ENCODE measurements around the gene PCP2. TPM values are rescaled to one million over a fixed set of nuclear protein-coding genes. Genes with fewer than 3 reads are reported as not detected.
A peak's percentile ranks its signal among the peaks of the same experiment; 100 is the strongest.

The PCP2 gene
- total and polyA plus RNA-seq, 2 of the 13 experiments (the other 11 are each of a cell fraction or from before 2014, with no cell fraction given) = 0.62 TPM; not detected in 1

- TF ChIP-seq, protein P1, sequence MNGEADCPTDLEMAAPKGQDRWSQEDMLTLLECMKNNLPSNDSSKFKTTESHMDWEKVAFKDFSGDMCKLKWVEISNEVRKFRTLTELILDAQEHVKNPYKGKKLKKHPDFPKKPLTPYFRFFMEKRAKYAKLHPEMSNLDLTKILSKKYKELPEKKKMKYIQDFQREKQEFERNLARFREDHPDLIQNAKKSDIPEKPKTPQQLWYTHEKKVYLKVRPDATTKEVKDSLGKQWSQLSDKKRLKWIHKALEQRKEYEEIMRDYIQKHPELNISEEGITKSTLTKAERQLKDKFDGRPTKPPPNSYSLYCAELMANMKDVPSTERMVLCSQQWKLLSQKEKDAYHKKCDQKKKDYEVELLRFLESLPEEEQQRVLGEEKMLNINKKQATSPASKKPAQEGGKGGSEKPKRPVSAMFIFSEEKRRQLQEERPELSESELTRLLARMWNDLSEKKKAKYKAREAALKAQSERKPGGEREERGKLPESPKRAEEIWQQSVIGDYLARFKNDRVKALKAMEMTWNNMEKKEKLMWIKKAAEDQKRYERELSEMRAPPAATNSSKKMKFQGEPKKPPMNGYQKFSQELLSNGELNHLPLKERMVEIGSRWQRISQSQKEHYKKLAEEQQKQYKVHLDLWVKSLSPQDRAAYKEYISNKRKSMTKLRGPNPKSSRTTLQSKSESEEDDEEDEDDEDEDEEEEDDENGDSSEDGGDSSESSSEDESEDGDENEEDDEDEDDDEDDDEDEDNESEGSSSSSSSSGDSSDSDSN (CRISPR knock-in tag; IDR thresholded peaks at IDR 0.05) = peak; percentile 42; the same call in 1 of the 2 replicates
- TF ChIP-seq NFKB2 (CRISPR knock-in tag; IDR thresholded peaks at IDR 0.05; ENCODE audit: borderline replicate concordance) (no peak), ZNF350 (CRISPR knock-in tag; IDR thresholded peaks at IDR 0.05; ENCODE audit: borderline replicate concordance, low read depth) (peak; percentile 88), DMAP1 (CRISPR knock-in tag; IDR thresholded peaks at IDR 0.05) (0 out of 2 replicates have a peak, but pooled peaks have one; percentile 39), ZNF546 (CRISPR knock-in tag; conservative IDR thresholded peaks at IDR 0.05) (no peak), ZNF572 (CRISPR knock-in tag; IDR thresholded peaks at IDR 0.05) (no peak), NR3C1 (CRISPR knock-in tag; IDR thresholded peaks at IDR 0.05) (no peak), ZNF263 (CRISPR knock-in tag; IDR thresholded peaks at IDR 0.05) (no peak), CENPT (CRISPR knock-in tag; IDR thresholded peaks at IDR 0.05; ENCODE audit: low read depth) (no peak), MYNN (CRISPR knock-in tag; IDR thresholded peaks at IDR 0.05; ENCODE audit: low read depth) (no peak), KAT8 (CRISPR knock-in tag; IDR thresholded peaks at IDR 0.05) (peak; percentile 85), ZNF329 (CRISPR knock-in tag; IDR thresholded peaks at IDR 0.05; ENCODE audit: low read depth) (no peak), TOE1 (CRISPR knock-in tag; IDR thresholded peaks at IDR 0.05) (no peak), STAT5B (CRISPR knock-in tag; IDR thresholded peaks at IDR 0.05) (no peak), THRA (CRISPR knock-in tag; IDR thresholded peaks at IDR 0.05; ENCODE audit: borderline replicate concordance) (peak; percentile 94), HOXD1 (CRISPR knock-in tag; IDR thresholded peaks at IDR 0.05) (no peak), ZHX1 (CRISPR knock-in tag; IDR thresholded peaks at IDR 0.05; ENCODE audit: low read depth) (no peak), AKNA (CRISPR knock-in tag; IDR thresholded peaks at IDR 0.05; ENCODE audit: borderline replicate concordance) (no peak), ZNF30 (CRISPR knock-in tag; IDR thresholded peaks at IDR 0.05) (no peak), DR1 (CRISPR knock-in tag; IDR thresholded peaks at IDR 0.05) (no peak)
Measured at GRCh38 chr19:7652061-7652641, 18.6 kb upstream of the PCP2 start (continued).
